ENCODE measurements around the gene BCDIN3D. TPM values are rescaled to one million over a fixed set of nuclear protein-coding genes. Genes with fewer than 3 reads are reported as not detected.

Gene BCDIN3D
- total and polyA plus RNA-seq, 2 experiments from 2014 or later = 3.7 to 4.2 TPM

DNA sequence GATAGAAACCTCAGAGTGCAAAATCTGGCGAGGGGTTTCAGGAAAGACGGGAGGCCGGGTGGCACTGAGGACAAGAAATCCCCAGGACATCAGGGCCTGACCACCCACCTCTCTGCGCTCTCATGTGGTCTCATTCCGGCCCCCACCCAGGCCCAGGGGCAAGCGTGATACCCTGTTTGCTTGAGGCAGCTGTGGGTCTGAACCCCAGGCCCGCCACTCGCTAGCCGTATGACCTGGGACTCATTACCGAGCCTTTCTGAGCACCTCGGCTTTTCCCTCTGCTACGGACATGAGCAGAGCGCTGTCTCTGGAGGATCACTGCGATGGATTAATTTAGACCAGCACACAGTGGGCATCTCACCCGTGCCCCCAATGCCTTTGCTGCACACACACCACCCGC, 25.5 kb upstream of the BCDIN3D start:
- Histone ChIP-seq H3K9me2 (ENCODE audit: insufficient read depth) (no peaks in the 10 kb centered on the region), H3K4me1 (ENCODE audit: insufficient read depth) (peaks cover 7% of the 10 kb centered on the region; the same call in 1 of the 2 replicates), H3K27ac (no peak overlapping the region), H3K4me2 (ENCODE audit: unreplicated experiment) (no peak overlapping the region), H3K79me2 (ENCODE audit: insufficient read depth) (no peaks in the 10 kb centered on the region), H3K9ac (no peak overlapping the region), H3K9me3 (ENCODE audit: low read depth) (no peaks in the 10 kb centered on the region), H3F3A (ENCODE audit: insufficient read depth) (no peaks in the 10 kb centered on the region; the same call in 1 of the 2 replicates), H3K36me3 (ENCODE audit: low read depth) (no peaks in the 10 kb centered on the region), H3K27me3 (replicated peaks; ENCODE audit: insufficient read depth) (0 out of 2 replicates have a peak, but pooled peaks cover 5% of the 10 kb centered on the region), H3K4me3 (no peak overlapping the region), H4K20me1 (ENCODE audit: insufficient read depth) (no peaks in the 10 kb centered on the region), H2AFZ (no peak overlapping the region)
- WGBS, 2 experiments (ENCODE audit: low coverage in 1 of 2, low lambda C conversion rate in 2 of 2, missing lambda C conversion rate in 2 of 2) = 84 to 88% methylated on average over 16 of the region's 16 CpGs
- TF ChIP-seq EZH2 (IDR thresholded peaks at IDR 0.05; ENCODE audit: insufficient read depth, poor library complexity, severe bottlenecking) = no peak
- no peak for DNase-seq
- in situ Hi-C loops (cut with MboI) = loop anchor here (25.0 kb wide), 1 partner anchor 194 kb away; the partner anchor contains the start of gene ASIC1

DNA sequence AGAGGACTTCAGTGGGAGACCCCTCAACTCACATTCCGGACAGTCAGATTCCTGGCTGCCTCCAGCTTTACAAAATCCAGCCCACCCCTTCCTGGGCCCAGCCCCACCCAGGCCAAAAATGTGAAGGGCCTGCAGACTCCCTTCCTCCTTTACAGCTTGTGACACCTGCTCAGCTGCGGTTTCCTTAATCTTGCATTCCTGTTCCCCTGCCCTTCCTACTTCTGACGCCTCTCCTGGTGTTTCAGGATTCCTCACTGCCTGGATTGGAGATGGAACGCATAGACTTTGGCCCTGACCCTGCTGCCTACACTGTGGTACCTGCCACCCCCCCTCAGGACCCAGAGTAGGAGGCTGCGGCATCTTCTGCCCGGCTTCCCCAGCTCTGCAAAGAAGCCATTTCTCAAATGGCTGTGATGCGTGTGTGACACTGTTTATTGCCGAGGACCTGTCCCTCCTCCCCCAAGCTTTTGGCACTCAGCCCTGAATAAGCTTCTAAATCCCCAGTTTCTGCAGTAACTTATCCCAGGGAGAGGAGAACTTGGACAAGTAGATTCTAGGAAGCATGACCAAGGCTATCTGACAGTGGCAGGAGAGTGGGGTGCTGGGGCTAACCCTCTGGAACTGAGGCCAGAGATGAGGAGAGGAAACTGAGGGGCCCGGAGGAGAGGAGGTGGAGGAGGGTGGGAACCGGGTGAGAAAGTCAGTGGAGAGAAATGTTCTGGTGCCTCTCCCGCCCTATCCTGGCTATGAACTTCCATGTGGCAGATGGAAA, 24.9 kb upstream of the BCDIN3D start:
- Histone ChIP-seq H3K27me3 (replicated peaks; ENCODE audit: insufficient read depth) (0 out of 2 replicates have a peak, but pooled peaks cover 5% of the 10 kb centered on the region), H3K4me1 (ENCODE audit: insufficient read depth) (peaks cover 7% of the 10 kb centered on the region; the same call in 1 of the 2 replicates), H3K9ac (no peak overlapping the region), H3K27ac (no peak overlapping the region), H4K20me1 (ENCODE audit: insufficient read depth) (no peaks in the 10 kb centered on the region), H2AFZ (no peak overlapping the region), H3K4me2 (ENCODE audit: unreplicated experiment) (no peak overlapping the region), H3K36me3 (ENCODE audit: low read depth) (no peaks in the 10 kb centered on the region), H3K9me2 (ENCODE audit: insufficient read depth) (no peaks in the 10 kb centered on the region), H3F3A (ENCODE audit: insufficient read depth) (no peaks in the 10 kb centered on the region), H3K79me2 (ENCODE audit: insufficient read depth) (no peaks in the 10 kb centered on the region), H3K4me3 (no peak overlapping the region), H3K9me3 (ENCODE audit: low read depth) (no peaks in the 10 kb centered on the region)
- no peak for TF ChIP-seq EZH2phosphoT487 (IDR thresholded peaks at IDR 0.05; ENCODE audit: insufficient read depth, low read depth)
- TF ChIP-seq EZH2 (IDR thresholded peaks at IDR 0.05; ENCODE audit: insufficient read depth, poor library complexity, severe bottlenecking) = no peak
- DNase-seq = no peak
- WGBS, 2 experiments (ENCODE audit: low coverage in 1 of 2, low lambda C conversion rate in 2 of 2, missing lambda C conversion rate in 2 of 2) = 44 to 48% methylated on average over 11 of the region's 11 CpGs
- in situ Hi-C loops (cut with MboI) = loop anchor here (25.0 kb wide), 1 partner anchor 195 kb away; the partner anchor contains the start of gene ASIC1

DNA sequence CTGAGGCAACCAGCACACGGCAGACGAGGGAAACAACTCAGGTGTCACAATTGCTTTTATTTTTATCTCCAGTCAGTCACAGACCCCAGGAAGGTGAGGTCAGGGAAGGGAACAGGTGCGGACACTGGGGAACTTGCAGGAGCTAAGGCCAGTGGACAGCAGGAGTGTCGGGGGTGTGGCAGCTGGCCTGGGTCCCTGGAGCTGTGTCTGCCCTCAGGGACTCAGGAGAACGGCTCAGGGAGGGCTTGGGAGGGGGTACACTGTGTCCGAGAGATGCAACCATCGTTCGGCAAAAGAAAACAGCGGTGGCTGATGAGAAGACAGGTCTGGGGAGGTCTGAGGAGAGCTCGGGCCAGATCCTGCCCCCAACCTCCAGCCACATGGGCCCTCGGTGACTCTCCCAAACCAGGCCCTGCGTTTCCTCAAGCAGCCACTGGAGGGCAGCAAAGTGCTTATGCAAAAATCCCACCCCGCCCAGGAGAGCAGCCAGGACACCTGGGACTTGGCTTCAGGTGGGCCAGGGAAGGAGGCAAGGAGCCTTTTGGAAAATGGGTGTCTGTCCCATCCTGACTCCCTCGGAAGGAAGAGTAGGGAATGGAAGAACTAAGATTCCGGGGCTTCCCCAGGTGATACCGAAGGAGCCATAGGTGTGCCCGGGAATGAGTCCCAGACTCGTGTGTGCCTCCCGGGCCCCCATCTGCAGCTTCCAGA, 24.1 kb upstream of the BCDIN3D start:
- Histone ChIP-seq H3K9me2 (ENCODE audit: insufficient read depth) (no peaks in the 10 kb centered on the region), H3K9me3 (ENCODE audit: low read depth) (no peaks in the 10 kb centered on the region), H3K4me3 (no peak overlapping the region), H3K27ac (no peak overlapping the region), H3K4me2 (ENCODE audit: unreplicated experiment) (no peak overlapping the region), H3K79me2 (ENCODE audit: insufficient read depth) (no peaks in the 10 kb centered on the region), H3K9ac (no peak overlapping the region), H2AFZ (peak overlapping the region; percentile 46; the same call in 1 of the 2 replicates), H4K20me1 (ENCODE audit: insufficient read depth) (no peaks in the 10 kb centered on the region), H3K27me3 (replicated peaks; ENCODE audit: insufficient read depth) (0 out of 2 replicates have a peak, but pooled peaks cover 5% of the 10 kb centered on the region), H3F3A (ENCODE audit: insufficient read depth) (no peaks in the 10 kb centered on the region), H3K4me1 (ENCODE audit: insufficient read depth) (peaks cover 7% of the 10 kb centered on the region; the same call in 1 of the 2 replicates), H3K36me3 (ENCODE audit: low read depth) (no peaks in the 10 kb centered on the region)
- in situ Hi-C loops (cut with MboI) = loop anchor here (25.0 kb wide), 1 partner anchor 195 kb away; the partner anchor contains the start of gene ASIC1
- TF ChIP-seq EZH2 (IDR thresholded peaks at IDR 0.05; ENCODE audit: insufficient read depth, poor library complexity, severe bottlenecking) = no peak
- no peak for TF ChIP-seq EZH2phosphoT487 (IDR thresholded peaks at IDR 0.05; ENCODE audit: insufficient read depth, low read depth)
- WGBS, 2 experiments (ENCODE audit: low coverage in 1 of 2, low lambda C conversion rate in 2 of 2, missing lambda C conversion rate in 2 of 2) = 24 to 31% methylated on average over 16 to 19 of the region's 19 CpGs
- peak; percentile 69 for DNase-seq

DNA sequence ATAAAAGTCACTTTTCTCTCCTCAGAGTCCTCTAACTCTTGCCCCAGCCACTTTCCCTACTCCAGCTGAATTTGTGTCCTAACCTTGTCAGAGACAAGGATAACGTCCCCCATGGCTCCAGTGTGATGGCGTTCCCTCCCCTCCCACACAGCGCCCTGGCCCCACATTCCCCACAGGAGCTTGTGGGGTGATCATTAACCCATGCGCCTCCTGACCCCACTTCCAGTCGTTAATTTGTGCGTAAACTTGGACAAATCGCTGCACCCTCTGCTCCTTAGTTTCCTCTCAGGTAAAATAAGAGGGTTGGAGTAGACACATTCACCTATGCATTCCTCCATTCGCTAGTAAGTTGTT, 22.9 kb upstream of the BCDIN3D start:
- no peaks in the 10 kb centered on the region for H3F3A ChIP-seq (ENCODE audit: insufficient read depth)
- no peak overlapping the region for H3K9ac ChIP-seq
- TF ChIP-seq EZH2phosphoT487 (IDR thresholded peaks at IDR 0.05; ENCODE audit: insufficient read depth, low read depth) (no peak), EZH2 (IDR thresholded peaks at IDR 0.05; ENCODE audit: insufficient read depth, poor library complexity, severe bottlenecking) (no peak)
- H3K9me3 ChIP-seq (ENCODE audit: low read depth) = no peaks in the 10 kb centered on the region
- no peak overlapping the region for H3K4me3 ChIP-seq
- DNase-seq = no peak
- no peak overlapping the region for H3K27ac ChIP-seq
- in situ Hi-C loops (cut with MboI) = loop anchor here (25.0 kb wide), 1 partner anchor 197 kb away; the partner anchor contains the start of gene ASIC1
- no peaks in the 10 kb centered on the region for H4K20me1 ChIP-seq (ENCODE audit: insufficient read depth)
- H3K9me2 ChIP-seq (ENCODE audit: insufficient read depth) = no peaks in the 10 kb centered on the region
- no peaks in the 10 kb centered on the region for H3K79me2 ChIP-seq (ENCODE audit: insufficient read depth)
- WGBS, 2 experiments (ENCODE audit: low coverage in 1 of 2, low lambda C conversion rate in 2 of 2, missing lambda C conversion rate in 2 of 2) = 72 to 75% methylated on average over 8 of the region's 8 CpGs
- peaks cover 7% of the 10 kb centered on the region; the same call in 1 of the 2 replicates for H3K4me1 ChIP-seq (ENCODE audit: insufficient read depth)
- H3K36me3 ChIP-seq (ENCODE audit: low read depth) = no peaks in the 10 kb centered on the region
- no peak overlapping the region for H2AFZ ChIP-seq
- no peak overlapping the region for H3K4me2 ChIP-seq (ENCODE audit: unreplicated experiment)
- 0 out of 2 replicates have a peak, but pooled peaks cover 5% of the 10 kb centered on the region for H3K27me3 ChIP-seq (replicated peaks; ENCODE audit: insufficient read depth)

All from GM23248 (cell line).